ENCODE data around the gene GVQW3. TPM values are rescaled to one million over a fixed set of nuclear protein-coding genes. Genes with fewer than 3 reads are reported as not detected.

The GVQW3 gene
- total and polyA plus RNA-seq, 2 of the 13 experiments (the other 11 are each of a cell fraction or from before 2014, with no cell fraction given), result 5.0 to 5.6 TPM

DNA sequence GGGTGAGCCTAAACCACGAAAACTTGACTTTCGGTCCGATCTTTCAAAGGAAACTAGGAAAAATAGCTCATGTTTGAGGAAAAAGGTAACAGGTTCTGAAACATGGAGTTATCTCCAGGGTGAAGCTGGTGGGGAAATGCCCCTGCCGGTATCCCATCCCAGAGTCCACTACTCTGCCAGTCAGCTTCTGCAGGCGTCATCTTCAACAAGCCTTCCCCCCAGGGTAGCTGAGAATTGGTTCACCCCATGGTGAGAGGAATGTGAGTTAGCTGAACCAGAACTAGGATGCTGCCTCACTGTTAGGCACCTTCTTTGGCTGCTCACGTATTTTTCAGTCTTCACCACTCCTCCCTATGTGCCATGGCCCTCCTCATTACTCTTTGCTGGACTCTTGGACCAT, 1.1 kb downstream of the GVQW3 start:
- Histone ChIP-seq H3K9me3 (ENCODE audit: low read length) (no peaks in the 10 kb centered on the region), H3K79me2 (ENCODE audit: insufficient read depth, low read length) (peaks cover 44% of the 10 kb centered on the region), H3K36me3 (replicated peaks in 1 of 2; ENCODE audit: control insufficient read depth in 1 of 2, insufficient read depth in 2 of 2, low read length in 2 of 2) (no peaks in the 10 kb centered on the region), H3K27me3 (ENCODE audit: control insufficient read depth in 1 of 2, insufficient read depth in 2 of 2, low read length in 2 of 2) (no peaks in the 10 kb centered on the region; a peak in 1 of 5 replicates), H3K27ac (ENCODE audit: extremely low read length, insufficient read depth, low read length) (peak overlapping the region; percentile 3), H3K9ac (ENCODE audit: insufficient read depth, low read depth, low read length) (peak overlapping the region; percentile 68), H2AFZ (ENCODE audit: low read length) (peak overlapping the region; percentile 83), H3K4me1 (ENCODE audit: insufficient read depth, low read length) (peaks cover 63% of the 10 kb centered on the region), H3K4me3 (replicated peaks in 1 of 3; ENCODE audit: insufficient read depth in 1 of 3, low read depth in 2 of 3, low read length in 3 of 3) (peak overlapping the region; percentile 70 to 85 (median 73)), H4K20me1 (ENCODE audit: insufficient read depth, low read length) (peaks cover 12% of the 10 kb centered on the region; the same call in 1 of the 2 replicates), H3K4me2 (ENCODE audit: low read depth, low read length) (peak overlapping the region; percentile 88)
- intact Hi-C loops (cut with micrococcal nuclease; ENCODE audit: unreplicated experiment) (loop anchor here (5.0 kb wide), 1 partner anchor 145 kb away; no protein-coding TSS in a partner anchor), in situ Hi-C loops (cut with HindIII; ENCODE audit: extremely low pct_ligation_motif_present, low pct_unique_long_range_greater_than_20kb) (no loop called here)
- no peak for DNase-seq (ENCODE audit: low spot score)
- FAIRE-seq, result peak; percentile 8
- ChIA-PET POLR2A (interaction anchor here (1.4 to 1.8 kb wide), 2 partner anchors 10 to 64 kb away, joined by 5 to 7 read pairs; no protein-coding TSS in a partner anchor), CTCF (ENCODE audit: low intra/inter-chr PET ratio, low total read pairs) (no interaction called here)
- BruUV-seq (replicated peaks), result no TSS peak
- WGBS (ENCODE audit: low lambda C conversion rate), result 21% methylated on average over 5 of the region's 6 CpGs
- 0 out of 3 replicates have a peak, but pooled peaks have one; percentile 5 for ATAC-seq
- TF ChIP-seq ZNF253 (CRISPR knock-in tag; IDR thresholded peaks at IDR 0.05; ENCODE audit: borderline replicate concordance), result no peak
- TF ChIP-seq HNRNPH1 (optimal IDR thresholded peaks at IDR 0.05; ENCODE audit: low read depth, low read length), result no peak
- no peak for TF ChIP-seq TAF15 (IDR thresholded peaks at IDR 0.05; ENCODE audit: low read depth, low read length, poor library complexity, severe bottlenecking)
- TF ChIP-seq, protein P1, sequence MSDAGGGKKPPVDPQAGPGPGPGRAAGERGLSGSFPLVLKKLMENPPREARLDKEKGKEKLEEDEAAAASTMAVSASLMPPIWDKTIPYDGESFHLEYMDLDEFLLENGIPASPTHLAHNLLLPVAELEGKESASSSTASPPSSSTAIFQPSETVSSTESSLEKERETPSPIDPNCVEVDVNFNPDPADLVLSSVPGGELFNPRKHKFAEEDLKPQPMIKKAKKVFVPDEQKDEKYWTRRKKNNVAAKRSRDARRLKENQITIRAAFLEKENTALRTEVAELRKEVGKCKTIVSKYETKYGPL (CRISPR knock-in tag; IDR thresholded peaks at IDR 0.05), result no peak
- no peak for TF ChIP-seq AGO2 (optimal IDR thresholded peaks at IDR 0.05; ENCODE audit: low read depth, low read length)
- no peak for TF ChIP-seq PRPF4 (IDR thresholded peaks at IDR 0.05; ENCODE audit: low read depth, low read length, poor library complexity, severe bottlenecking)
- TF ChIP-seq ZNF280B (CRISPR knock-in tag; IDR thresholded peaks at IDR 0.05; ENCODE audit: borderline replicate concordance), result no peak
- TF ChIP-seq ZNF652 (CRISPR knock-in tag; IDR thresholded peaks at IDR 0.05; ENCODE audit: borderline replicate concordance, low read depth), result no peak
- TF ChIP-seq PRDM10 (CRISPR knock-in tag; IDR thresholded peaks at IDR 0.05; ENCODE audit: low read depth), result peak; percentile 93
